GM23338 (cell line): ENCODE data around the gene SBF2. TPM values are rescaled to one million over a fixed set of nuclear protein-coding genes. Genes with fewer than 3 reads are reported as not detected.

Source experiments
- ATAC-seq: fragments of 200-7000 bp; cut with Tn5 transposase; 3 replicates; pipeline ENCODE4 v1.9.1; 2020
- DNase-seq: peaks from one replicate; pipeline ENCODE4 v3.0.0-alpha.2; 2015; ENCODE audit warnings: low spot score
- H2AFZ ChIP-seq: fragments of 200-600 bp; sonication (generic); 2 replicates; pipeline ENCODE4 v1.8.0; 2016; ENCODE audit warnings: antibody characterized with exemption, mild to moderate bottlenecking, moderate library complexity
- H3F3A ChIP-seq: fragments of 200-600 bp; sonication (generic); replicated peaks from 2 replicates; pipeline ENCODE4 v1.8.0; 2017; ENCODE audit warnings: antibody characterized with exemption, mixed run types, low read depth
- H3K27ac ChIP-seq: fragments of 200-600 bp; sonication (generic); 2 replicates; pipeline ENCODE4 v1.6.1; 2016; ENCODE audit warnings: low read depth
- H3K27me3 ChIP-seq: fragments of 200-600 bp; sonication (generic); 2 replicates; pipeline ENCODE4 v1.8.0; 2016; ENCODE audit warnings: mild to moderate bottlenecking, mixed run types, moderate library complexity; ENCODE audit not compliant: insufficient read depth
- H3K36me3 ChIP-seq: fragments of 200-600 bp; sonication (generic); 2 replicates; pipeline ENCODE4 v1.8.0; 2016; ENCODE audit warnings: mild to moderate bottlenecking; ENCODE audit not compliant: insufficient read depth
- H3K4me1 ChIP-seq: fragments of 200-600 bp; sonication (generic); 2 replicates; pipeline ENCODE4 v1.8.0; 2016; ENCODE audit warnings: mild to moderate bottlenecking, moderate library complexity; ENCODE audit not compliant: insufficient read depth
- H3K4me2 ChIP-seq: fragments of 200-600 bp; sonication (generic); 2 replicates; pipeline ENCODE4 v1.7.1; 2017; ENCODE audit warnings: mixed run types
- H3K4me3 ChIP-seq: fragments of 200-600 bp; sonication (generic); 2 replicates; pipeline ENCODE4 v1.6.1; 2016; ENCODE audit warnings: mixed run types
- H3K79me2 ChIP-seq: fragments of 200-600 bp; sonication (generic); replicated peaks from 2 replicates; pipeline ENCODE4 v1.8.0; 2017; ENCODE audit warnings: mild to moderate bottlenecking; ENCODE audit not compliant: insufficient read depth
- H3K9me2 ChIP-seq: fragments of 200-600 bp; sonication (generic); 2 replicates; pipeline ENCODE4 v1.8.0; 2017; ENCODE audit not compliant: insufficient read depth
- H4K20me1 ChIP-seq: fragments of 200-600 bp; sonication (generic); replicated peaks from 2 replicates; pipeline ENCODE4 v1.8.0; 2017; ENCODE audit warnings: mild to moderate bottlenecking; ENCODE audit not compliant: insufficient read depth
- H3K27ac Mint-ChIP-seq: 2 replicates; pipeline ENCODE4 v1.8.0; 2020; ENCODE audit warnings: inconsistent platforms, mild to moderate bottlenecking, moderate library complexity, mixed read lengths
- H3K27me3 Mint-ChIP-seq: 3 replicates; pipeline ENCODE4 v1.8.0; 2022; ENCODE audit warnings: low read depth, mild to moderate bottlenecking, moderate library complexity, mixed read lengths, inconsistent platforms; ENCODE audit not compliant: insufficient read depth, poor library complexity
- H3K36me3 Mint-ChIP-seq: 3 replicates; pipeline ENCODE4 v1.8.0; 2021; ENCODE audit warnings: low read depth, mild to moderate bottlenecking, inconsistent platforms, moderate library complexity, mixed read lengths
- H3K4me1 Mint-ChIP-seq: 3 replicates; pipeline ENCODE4 v1.8.0; 2020; ENCODE audit warnings: mild to moderate bottlenecking, inconsistent platforms, mixed read lengths
- H3K4me3 Mint-ChIP-seq: 3 replicates; pipeline ENCODE4 v1.8.0; 2021; ENCODE audit warnings: moderate library complexity, mild to moderate bottlenecking, inconsistent platforms, mixed read lengths
- H3K9me3 Mint-ChIP-seq: 3 replicates; pipeline ENCODE4 v1.8.0; 2020; ENCODE audit warnings: moderate library complexity, mild to moderate bottlenecking, inconsistent platforms, mixed read lengths
- CREB1 ChIP-seq: fragments of 250-450 bp; sonication (Bioruptor Pico); IDR thresholded peaks from 2 replicates; pipeline ENCODE4 v1.5.0; 2020; ENCODE audit warnings: low read depth, mild to moderate bottlenecking, moderate library complexity
- EZH2 ChIP-seq: fragments of 200-600 bp; sonication (generic); IDR thresholded peaks from one replicate; pipeline ENCODE4 v1.8.0; 2017; ENCODE audit warnings: antibody characterized with exemption, mild to moderate bottlenecking, low read depth; ENCODE audit not compliant: unreplicated experiment
- EZH2phosphoT487 ChIP-seq: fragments of 200-600 bp; sonication (generic); IDR thresholded peaks from one replicate; pipeline ENCODE4 v1.8.1; 2018; ENCODE audit warnings: antibody characterized with exemption; ENCODE audit not compliant: unreplicated experiment
- JUNB ChIP-seq: IDR thresholded peaks from one replicate; pipeline ENCODE4 v1.6.1; 2016; ENCODE audit warnings: antibody characterized with exemption; ENCODE audit not compliant: unreplicated experiment
- NANOG ChIP-seq: IDR thresholded peaks from 2 replicates; pipeline ENCODE4 v1.6.1; 2016; ENCODE audit warnings: antibody characterized with exemption, borderline replicate concordance
- POLR2AphosphoS5 ChIP-seq: IDR thresholded peaks from 2 replicates; pipeline ENCODE4 v1.6.1; 2016; ENCODE audit warnings: antibody characterized with exemption, low read depth
- STAT1 ChIP-seq: IDR thresholded peaks from one replicate; pipeline ENCODE4 v1.6.1; 2016; ENCODE audit warnings: antibody characterized with exemption; ENCODE audit not compliant: unreplicated experiment
- ZNF114 ChIP-seq: fragments of 250-450 bp; sonication (Bioruptor Pico); IDR thresholded peaks from 2 replicates; pipeline ENCODE4 v1.5.0; 2020; ENCODE audit warnings: mild to moderate bottlenecking, moderate library complexity
- ZNF331 ChIP-seq: fragments of 250-450 bp; sonication (Bioruptor Pico); IDR thresholded peaks from 2 replicates; pipeline ENCODE4 v1.5.0; 2020; ENCODE audit warnings: low read depth, mild to moderate bottlenecking, moderate library complexity
- polyA plus RNA-seq: library from polyadenylated mRNA; unstranded; fragments of >200 nt; fragmentation: Nextera tagmentation; extraction: Ambion mirVana; gene quantifications from 2 replicates; pipeline ENCODE4 v1.2.1, GENCODE V29; 2016
- total RNA-seq: library from RNA; depleted of rRNA; stranded (reverse); fragments of >200 nt; shearing (Covaris generic); gene quantifications from 2 replicates; pipeline ENCODE4 v1.2.3, GENCODE V29; 2014
- TF ChIP-seq, protein P1 (sequence below): IDR thresholded peaks from one replicate; pipeline ENCODE4 v1.6.1; 2018; ENCODE audit warnings: antibody characterized with exemption; ENCODE audit not compliant: unreplicated experiment
- TF ChIP-seq, protein P2 (sequence below): fragments of 250-450 bp; sonication (Bioruptor Pico); IDR thresholded peaks from 2 replicates; pipeline ENCODE4 v1.5.0; 2020; ENCODE audit warnings: mild to moderate bottlenecking, moderate library complexity
- TF ChIP-seq, protein P3 (sequence below), 2 experiments: fragments of 200-600 bp in 1 of 2; sonication (generic) in 1 of 2; conservative IDR thresholded peaks; 2 replicates each; pipeline versions ENCODE4 v1.5.1 to v1.6.1; 2016 to 2017; ENCODE audit warnings: antibody characterized with exemption in 2 of 2, low read depth in 2 of 2, mild to moderate bottlenecking in 2 of 2, moderate library complexity in 1 of 2
- TF ChIP-seq, protein P4 (sequence below): IDR thresholded peaks from 2 replicates; pipeline ENCODE4 v1.6.1; 2016; ENCODE audit warnings: antibody characterized with exemption

The SBF2 gene
- total and polyA plus RNA-seq, 2 experiments from 2014 or later, result 25.6 to 53.5 TPM

DNA sequence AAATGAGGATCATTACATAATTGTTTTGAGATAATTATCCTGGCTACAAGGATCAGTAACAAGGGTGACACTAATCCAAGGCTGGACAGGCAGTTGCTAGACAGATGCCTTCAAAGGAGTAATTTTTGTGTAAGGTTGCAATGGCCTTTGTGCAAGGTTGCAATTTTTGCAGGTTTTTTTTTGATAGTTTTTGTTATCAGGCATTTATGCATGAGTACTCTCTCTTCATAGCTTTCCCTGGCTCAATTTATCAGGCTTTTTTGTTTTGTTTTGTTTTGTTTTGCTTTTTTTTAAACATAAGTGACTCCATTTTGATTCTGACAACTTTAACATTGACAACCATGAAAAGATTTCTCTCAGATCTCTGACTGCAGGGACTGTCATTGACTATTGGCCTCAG is 519.9 kb downstream of the SBF2 start:
- no peak for DNase-seq
- Histone ChIP-seq H3K27ac (no peak overlapping the region), H3K27me3 (no peaks in the 10 kb centered on the region), H3K36me3 (no peaks in the 10 kb centered on the region), H3K79me2 (no peaks in the 10 kb centered on the region), H3F3A (no peaks in the 10 kb centered on the region), H2AFZ (no peak overlapping the region), H3K9me2 (no peaks in the 10 kb centered on the region), H3K4me2 (no peak overlapping the region), H3K4me3 (no peak overlapping the region), H4K20me1 (no peaks in the 10 kb centered on the region), H3K4me1 (peaks cover 36% of the 10 kb centered on the region)
- peaks cover 37% of the 10 kb centered on the region for H3K4me1 Mint-ChIP-seq
- TF ChIP-seq JUNB, result no peak
- TF ChIP-seq, protein P1, sequence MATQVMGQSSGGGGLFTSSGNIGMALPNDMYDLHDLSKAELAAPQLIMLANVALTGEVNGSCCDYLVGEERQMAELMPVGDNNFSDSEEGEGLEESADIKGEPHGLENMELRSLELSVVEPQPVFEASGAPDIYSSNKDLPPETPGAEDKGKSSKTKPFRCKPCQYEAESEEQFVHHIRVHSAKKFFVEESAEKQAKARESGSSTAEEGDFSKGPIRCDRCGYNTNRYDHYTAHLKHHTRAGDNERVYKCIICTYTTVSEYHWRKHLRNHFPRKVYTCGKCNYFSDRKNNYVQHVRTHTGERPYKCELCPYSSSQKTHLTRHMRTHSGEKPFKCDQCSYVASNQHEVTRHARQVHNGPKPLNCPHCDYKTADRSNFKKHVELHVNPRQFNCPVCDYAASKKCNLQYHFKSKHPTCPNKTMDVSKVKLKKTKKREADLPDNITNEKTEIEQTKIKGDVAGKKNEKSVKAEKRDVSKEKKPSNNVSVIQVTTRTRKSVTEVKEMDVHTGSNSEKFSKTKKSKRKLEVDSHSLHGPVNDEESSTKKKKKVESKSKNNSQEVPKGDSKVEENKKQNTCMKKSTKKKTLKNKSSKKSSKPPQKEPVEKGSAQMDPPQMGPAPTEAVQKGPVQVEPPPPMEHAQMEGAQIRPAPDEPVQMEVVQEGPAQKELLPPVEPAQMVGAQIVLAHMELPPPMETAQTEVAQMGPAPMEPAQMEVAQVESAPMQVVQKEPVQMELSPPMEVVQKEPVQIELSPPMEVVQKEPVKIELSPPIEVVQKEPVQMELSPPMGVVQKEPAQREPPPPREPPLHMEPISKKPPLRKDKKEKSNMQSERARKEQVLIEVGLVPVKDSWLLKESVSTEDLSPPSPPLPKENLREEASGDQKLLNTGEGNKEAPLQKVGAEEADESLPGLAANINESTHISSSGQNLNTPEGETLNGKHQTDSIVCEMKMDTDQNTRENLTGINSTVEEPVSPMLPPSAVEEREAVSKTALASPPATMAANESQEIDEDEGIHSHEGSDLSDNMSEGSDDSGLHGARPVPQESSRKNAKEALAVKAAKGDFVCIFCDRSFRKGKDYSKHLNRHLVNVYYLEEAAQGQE, result no peak
- no peak for TF ChIP-seq EZH2phosphoT487
- TF ChIP-seq POLR2AphosphoS5, result no peak
- no peak for TF ChIP-seq EZH2
- TF ChIP-seq, protein P2, sequence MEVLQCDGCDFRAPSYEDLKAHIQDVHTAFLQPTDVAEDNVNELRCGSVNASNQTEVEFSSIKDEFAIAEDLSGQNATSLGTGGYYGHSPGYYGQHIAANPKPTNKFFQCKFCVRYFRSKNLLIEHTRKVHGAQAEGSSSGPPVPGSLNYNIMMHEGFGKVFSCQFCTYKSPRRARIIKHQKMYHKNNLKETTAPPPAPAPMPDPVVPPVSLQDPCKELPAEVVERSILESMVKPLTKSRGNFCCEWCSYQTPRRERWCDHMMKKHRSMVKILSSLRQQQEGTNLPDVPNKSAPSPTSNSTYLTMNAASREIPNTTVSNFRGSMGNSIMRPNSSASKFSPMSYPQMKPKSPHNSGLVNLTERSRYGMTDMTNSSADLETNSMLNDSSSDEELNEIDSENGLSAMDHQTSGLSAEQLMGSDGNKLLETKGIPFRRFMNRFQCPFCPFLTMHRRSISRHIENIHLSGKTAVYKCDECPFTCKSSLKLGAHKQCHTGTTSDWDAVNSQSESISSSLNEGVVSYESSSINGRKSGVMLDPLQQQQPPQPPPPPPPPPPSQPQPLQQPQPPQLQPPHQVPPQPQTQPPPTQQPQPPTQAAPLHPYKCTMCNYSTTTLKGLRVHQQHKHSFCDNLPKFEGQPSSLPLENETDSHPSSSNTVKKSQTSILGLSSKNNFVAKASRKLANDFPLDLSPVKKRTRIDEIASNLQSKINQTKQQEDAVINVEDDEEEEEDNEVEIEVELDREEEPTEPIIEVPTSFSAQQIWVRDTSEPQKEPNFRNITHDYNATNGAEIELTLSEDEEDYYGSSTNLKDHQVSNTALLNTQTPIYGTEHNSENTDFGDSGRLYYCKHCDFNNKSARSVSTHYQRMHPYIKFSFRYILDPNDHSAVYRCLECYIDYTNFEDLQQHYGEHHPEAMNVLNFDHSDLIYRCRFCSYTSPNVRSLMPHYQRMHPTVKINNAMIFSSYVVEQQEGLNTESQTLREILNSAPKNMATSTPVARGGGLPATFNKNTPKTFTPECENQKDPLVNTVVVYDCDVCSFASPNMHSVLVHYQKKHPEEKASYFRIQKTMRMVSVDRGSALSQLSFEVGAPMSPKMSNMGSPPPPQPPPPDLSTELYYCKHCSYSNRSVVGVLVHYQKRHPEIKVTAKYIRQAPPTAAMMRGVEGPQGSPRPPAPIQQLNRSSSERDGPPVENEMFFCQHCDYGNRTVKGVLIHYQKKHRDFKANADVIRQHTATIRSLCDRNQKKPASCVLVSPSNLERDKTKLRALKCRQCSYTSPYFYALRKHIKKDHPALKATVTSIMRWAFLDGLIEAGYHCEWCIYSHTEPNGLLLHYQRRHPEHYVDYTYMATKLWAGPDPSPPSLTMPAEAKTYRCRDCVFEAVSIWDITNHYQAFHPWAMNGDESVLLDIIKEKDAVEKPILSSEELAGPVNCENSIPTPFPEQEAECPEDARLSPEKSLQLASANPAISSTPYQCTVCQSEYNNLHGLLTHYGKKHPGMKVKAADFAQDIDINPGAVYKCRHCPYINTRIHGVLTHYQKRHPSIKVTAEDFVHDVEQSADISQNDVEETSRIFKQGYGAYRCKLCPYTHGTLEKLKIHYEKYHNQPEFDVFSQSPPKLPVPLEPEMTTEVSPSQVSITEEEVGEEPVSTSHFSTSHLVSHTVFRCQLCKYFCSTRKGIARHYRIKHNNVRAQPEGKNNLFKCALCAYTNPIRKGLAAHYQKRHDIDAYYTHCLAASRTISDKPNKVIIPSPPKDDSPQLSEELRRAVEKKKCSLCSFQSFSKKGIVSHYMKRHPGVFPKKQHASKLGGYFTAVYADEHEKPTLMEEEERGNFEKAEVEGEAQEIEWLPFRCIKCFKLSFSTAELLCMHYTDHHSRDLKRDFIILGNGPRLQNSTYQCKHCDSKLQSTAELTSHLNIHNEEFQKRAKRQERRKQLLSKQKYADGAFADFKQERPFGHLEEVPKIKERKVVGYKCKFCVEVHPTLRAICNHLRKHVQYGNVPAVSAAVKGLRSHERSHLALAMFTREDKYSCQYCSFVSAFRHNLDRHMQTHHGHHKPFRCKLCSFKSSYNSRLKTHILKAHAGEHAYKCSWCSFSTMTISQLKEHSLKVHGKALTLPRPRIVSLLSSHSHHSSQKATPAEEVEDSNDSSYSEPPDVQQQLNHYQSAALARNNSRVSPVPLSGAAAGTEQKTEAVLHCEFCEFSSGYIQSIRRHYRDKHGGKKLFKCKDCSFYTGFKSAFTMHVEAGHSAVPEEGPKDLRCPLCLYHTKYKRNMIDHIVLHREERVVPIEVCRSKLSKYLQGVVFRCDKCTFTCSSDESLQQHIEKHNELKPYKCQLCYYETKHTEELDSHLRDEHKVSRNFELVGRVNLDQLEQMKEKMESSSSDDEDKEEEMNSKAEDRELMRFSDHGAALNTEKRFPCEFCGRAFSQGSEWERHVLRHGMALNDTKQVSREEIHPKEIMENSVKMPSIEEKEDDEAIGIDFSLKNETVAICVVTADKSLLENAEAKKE (CRISPR knock-in tag), result no peak
- TF ChIP-seq NANOG, result no peak
- TF ChIP-seq ZNF331, result no peak
- TF ChIP-seq, protein P3, sequence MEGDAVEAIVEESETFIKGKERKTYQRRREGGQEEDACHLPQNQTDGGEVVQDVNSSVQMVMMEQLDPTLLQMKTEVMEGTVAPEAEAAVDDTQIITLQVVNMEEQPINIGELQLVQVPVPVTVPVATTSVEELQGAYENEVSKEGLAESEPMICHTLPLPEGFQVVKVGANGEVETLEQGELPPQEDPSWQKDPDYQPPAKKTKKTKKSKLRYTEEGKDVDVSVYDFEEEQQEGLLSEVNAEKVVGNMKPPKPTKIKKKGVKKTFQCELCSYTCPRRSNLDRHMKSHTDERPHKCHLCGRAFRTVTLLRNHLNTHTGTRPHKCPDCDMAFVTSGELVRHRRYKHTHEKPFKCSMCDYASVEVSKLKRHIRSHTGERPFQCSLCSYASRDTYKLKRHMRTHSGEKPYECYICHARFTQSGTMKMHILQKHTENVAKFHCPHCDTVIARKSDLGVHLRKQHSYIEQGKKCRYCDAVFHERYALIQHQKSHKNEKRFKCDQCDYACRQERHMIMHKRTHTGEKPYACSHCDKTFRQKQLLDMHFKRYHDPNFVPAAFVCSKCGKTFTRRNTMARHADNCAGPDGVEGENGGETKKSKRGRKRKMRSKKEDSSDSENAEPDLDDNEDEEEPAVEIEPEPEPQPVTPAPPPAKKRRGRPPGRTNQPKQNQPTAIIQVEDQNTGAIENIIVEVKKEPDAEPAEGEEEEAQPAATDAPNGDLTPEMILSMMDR (conservative IDR thresholded peaks at IDR 0.05; ENCODE audit: low read depth in 2 of 2), result no peak
- TF ChIP-seq, protein P4, sequence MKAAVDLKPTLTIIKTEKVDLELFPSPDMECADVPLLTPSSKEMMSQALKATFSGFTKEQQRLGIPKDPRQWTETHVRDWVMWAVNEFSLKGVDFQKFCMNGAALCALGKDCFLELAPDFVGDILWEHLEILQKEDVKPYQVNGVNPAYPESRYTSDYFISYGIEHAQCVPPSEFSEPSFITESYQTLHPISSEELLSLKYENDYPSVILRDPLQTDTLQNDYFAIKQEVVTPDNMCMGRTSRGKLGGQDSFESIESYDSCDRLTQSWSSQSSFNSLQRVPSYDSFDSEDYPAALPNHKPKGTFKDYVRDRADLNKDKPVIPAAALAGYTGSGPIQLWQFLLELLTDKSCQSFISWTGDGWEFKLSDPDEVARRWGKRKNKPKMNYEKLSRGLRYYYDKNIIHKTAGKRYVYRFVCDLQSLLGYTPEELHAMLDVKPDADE, result no peak
- TF ChIP-seq STAT1, result no peak
- TF ChIP-seq CREB1 (CRISPR knock-in tag), result no peak
- no peak for TF ChIP-seq ZNF114 (CRISPR knock-in tag)
- no peak for ATAC-seq
- no peak overlapping the region for H3K4me3 Mint-ChIP-seq
- no peaks in the 10 kb centered on the region for H3K9me3 Mint-ChIP-seq
- H3K36me3 Mint-ChIP-seq, result peaks cover 8% of the 10 kb centered on the region; the same call in 2 of the 3 replicates
- peaks cover 3% of the 10 kb centered on the region for H3K27me3 Mint-ChIP-seq
- no peak overlapping the region for H3K27ac Mint-ChIP-seq
